LoVo (cell line): ENCODE data around the gene PLEKHM2.
A peak's percentile ranks its signal among the peaks of the same experiment; 100 is the strongest.

Experiments used
- DNase-seq: peaks from one replicate; pipeline ENCODE4 v3.0.0-alpha.2; 2016; ENCODE audit warnings: low spot score

The PLEKHM2 gene

DNA sequence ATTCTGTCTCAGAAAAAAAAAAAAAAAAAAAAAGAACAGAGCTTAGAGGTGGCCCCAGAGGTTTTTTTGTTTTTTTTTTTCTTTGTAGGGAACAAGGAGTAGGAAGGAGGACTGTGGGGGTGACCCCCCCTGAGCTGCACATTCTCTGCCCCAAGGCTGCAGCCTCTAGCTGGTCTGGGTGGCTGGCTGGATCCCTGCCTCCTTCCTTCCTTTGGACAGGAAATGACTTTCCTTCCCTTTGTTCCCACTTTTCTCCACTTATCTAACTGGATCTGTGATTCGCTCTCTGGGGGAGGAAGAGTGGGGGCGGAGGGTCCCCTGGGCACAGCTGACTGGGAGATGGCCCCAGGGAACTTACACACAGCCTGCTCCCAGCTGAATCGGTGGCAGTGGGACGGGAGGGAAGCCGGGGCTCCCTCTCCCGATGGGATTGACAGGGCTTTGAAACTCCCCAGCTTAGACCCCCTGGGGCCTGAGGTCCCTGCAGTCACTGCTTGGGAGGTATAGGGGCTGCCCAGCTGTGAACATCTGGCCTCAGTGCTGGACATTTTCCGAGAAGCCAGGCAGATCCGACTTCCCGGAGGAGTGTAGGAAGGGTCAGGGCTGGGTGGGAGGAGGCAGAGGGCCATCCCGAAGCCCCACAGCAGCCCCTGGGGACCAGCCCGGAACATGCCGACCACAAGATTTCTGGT, 76.5 kb downstream of the PLEKHM2 start:
- no peak for DNase-seq

GRCh38 chr1:15761366-15762128, 77.4 kb downstream of the PLEKHM2 start:
- no peak for DNase-seq

GRCh38 chr1:15762546-15762945, 78.4 kb downstream of the PLEKHM2 start:
- no peak for DNase-seq

GRCh38 chr1:15764269-15764764, 80.2 kb downstream of the PLEKHM2 start:
- peak; percentile 28 for DNase-seq

DNA sequence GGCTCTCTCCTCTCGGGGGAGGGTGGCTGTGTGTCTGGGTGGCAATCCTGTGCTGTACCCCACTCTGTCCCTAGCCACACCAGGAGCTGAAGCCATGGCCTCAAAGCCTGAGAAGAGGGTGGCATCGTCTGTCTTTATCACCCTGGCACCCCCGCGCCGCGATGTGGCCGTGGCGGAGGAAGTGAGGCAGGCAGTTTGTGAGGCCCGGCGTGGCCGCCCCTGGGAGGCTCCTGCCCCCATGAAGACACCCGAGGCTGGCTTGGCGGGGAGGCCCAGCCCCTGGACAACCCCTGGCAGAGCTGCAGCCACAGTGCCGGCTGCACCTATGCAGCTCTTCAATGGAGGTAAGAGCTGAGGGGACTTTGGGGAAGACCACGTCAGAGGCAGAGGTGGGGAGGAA, 80.8 kb downstream of the PLEKHM2 start:
- DNase-seq = no peak

DNA sequence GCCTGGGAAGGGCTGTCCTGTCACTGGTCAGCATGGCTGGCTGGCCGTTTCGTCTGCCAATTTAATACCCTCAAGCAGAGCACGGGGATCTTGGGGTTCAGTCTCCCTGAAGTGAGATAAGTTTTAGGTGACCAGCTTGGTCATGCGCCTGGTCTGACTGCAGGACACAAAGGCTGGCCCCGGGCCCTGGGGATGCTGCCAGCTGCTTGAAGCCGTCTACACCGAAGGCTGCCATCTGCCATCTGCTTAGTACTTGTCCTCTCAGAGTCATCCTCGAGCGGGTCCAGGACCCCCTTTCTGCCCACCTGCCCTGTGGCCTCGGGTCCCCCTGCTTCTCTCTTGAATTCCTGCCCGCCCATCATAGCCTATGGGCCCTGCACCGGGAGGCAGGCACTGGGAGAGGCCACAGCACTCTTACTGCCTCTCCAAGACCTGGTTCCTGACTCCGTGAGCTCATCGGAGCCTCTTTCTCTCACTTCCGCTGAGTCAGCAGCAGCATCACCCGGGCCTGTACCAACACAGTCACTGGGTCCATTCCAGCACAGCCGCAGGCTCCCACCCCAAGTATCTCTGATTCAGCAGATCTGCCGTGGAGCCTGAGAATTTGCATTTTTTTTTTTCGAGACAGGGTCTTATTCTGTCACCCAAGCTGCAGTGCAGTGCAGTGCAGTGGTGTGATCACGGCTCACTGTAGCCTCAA, 81.5 kb downstream of the PLEKHM2 start:
- no peak for DNase-seq

DNA sequence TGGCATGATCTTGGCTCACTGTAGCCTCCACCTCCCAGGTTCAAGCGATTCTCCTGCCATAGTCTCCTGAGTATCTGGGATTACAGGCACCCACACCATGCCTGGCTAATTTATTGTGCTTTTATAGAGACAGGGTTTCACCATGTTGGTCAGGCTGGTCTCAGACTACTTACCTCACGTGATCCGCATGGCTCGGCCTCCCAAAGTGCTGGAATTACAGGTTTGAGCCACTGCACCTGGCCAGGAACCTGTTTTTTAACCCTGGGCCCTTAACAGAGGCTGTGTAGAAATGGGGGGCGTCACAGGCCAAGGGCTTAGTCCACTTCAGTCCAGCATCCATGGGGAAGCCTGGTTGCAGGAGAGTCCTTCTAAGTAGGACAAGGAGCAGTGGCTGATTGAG, 83.8 kb downstream of the PLEKHM2 start:
- no peak for DNase-seq

DNA sequence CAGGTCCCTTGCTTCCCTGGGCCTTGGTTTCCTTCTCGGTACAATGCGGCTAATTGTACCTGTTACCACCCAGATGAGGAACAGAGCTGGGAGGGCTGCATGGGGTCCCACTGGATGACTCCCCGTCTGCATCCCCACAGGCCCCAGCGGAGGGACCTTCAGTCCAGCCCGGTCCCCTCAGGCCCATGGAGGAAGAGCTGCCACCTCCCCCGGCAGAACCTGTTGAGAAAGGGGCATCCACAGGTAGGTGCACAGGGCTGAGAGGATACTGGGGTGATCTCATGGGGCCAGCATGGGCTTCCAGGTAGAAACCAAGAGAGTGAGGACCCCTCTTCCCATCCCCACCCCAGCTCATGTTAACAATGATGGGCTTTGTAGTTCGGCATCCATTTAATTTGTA, 84.3 kb downstream of the PLEKHM2 start:
- DNase-seq = no peak

- DNase-seq = no peak
These were observed 86.3 kb downstream of the PLEKHM2 start for GRCh38 chr1:15770313-15770962.

GRCh38 chr1:15771836-15772515, 87.9 kb downstream of the PLEKHM2 start:
- DNase-seq = no peak

DNA sequence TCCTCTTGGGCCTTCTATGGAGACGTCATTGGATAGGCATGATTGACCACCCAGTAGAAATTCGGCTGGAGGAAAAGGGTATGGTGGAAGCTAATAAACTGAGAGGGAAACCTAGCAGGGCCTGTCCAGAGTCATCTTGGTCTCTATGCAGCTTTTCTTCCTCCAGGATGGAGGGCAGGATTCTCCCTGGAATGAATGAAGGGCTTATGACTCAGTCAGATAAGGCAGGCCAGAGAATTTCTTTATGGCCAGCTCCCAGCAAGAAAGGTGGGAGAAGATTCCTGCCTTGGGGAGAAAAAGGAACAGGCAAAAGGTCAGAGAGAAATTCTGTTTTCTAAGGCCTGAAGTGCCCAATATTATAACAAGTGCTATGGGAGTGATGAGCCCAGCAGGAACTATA, 91.6 kb downstream of the PLEKHM2 start:
- no peak for DNase-seq

- no peak for DNase-seq
These were observed 94.0 kb downstream of the PLEKHM2 start for GRCh38 chr1:15777909-15778707.
